Measurements from ENCODE around the gene EIF2B5. TPM values are rescaled to one million over a fixed set of nuclear protein-coding genes. Genes with fewer than 3 reads are reported as not detected.

Gene EIF2B5
- 27.0 and 27.2 TPM in 2 replicates for total RNA-seq

DNA sequence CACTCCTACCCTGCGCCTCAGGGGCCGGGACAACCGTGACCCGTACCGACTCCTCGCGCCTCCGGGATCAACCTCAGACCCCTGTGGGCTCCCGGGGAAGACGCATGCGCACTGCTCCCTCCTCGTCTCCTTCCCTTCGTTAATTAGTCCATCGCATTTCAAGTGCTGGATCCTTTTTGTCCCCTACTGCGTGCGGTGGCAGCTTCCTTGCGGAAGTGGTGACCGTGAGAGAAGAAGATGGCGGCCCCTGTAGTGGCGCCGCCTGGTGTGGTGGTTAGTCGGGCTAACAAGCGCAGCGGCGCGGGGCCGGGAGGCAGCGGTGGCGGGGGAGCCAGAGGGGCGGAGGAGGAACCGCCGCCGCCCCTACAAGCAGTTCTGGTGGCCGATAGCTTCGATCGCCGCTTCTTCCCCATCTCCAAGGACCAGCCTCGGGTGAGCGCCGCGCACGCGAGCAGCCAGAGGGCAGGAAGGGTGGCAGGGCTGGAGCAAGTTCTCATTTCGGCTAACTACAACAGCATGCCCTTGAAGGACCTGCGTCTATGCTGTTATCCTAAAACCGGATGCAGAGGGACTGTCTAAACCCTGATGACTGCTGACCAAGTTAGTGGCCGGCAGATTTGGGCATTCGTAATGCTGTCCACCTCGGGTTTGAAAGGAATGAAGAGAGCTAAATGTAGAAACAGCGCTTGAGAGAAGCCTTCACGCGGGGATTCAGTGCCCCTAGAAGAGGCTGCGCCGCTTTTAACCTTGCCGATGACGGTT, at the start of gene EIF2B5:
Gene EIF2B5 (plus strand): TSS at position 210 of the 762 bp plus-strand sequence. CDS start 28 bp downstream, at position 238.

DNA sequence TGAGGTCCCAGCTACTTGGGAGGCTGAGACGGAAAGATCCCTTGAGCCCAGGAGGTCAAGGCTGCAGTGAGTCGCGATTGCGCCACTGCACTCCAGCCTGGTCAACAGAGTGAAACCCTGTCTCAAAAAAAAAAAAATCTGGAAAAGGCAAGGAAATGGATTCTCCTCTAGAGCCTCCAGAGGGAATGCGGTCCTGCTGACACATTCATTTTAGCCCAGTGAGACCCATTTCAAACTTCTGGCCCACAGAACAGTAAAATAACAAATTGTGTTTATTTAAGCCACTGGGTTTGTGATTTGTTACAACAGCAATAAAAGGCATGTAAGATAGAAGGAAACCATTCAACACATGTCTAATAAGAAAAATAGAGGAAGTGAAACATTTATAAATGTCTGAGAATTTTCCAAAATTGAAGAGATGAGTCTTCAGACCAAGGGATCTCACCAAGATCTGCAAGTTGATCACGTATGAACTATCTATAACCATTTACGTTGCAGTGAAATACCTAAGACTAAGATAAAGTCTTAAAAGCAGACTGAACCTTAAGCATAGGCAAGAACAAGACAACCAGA, 38.3 kb upstream of the EIF2B5 start, which contains the start of gene HTR3E:
Gene HTR3E (plus strand): TSS at position 254 of the 573 bp plus-strand sequence. CDS start 466 bp downstream, outside the sequence.

DNA sequence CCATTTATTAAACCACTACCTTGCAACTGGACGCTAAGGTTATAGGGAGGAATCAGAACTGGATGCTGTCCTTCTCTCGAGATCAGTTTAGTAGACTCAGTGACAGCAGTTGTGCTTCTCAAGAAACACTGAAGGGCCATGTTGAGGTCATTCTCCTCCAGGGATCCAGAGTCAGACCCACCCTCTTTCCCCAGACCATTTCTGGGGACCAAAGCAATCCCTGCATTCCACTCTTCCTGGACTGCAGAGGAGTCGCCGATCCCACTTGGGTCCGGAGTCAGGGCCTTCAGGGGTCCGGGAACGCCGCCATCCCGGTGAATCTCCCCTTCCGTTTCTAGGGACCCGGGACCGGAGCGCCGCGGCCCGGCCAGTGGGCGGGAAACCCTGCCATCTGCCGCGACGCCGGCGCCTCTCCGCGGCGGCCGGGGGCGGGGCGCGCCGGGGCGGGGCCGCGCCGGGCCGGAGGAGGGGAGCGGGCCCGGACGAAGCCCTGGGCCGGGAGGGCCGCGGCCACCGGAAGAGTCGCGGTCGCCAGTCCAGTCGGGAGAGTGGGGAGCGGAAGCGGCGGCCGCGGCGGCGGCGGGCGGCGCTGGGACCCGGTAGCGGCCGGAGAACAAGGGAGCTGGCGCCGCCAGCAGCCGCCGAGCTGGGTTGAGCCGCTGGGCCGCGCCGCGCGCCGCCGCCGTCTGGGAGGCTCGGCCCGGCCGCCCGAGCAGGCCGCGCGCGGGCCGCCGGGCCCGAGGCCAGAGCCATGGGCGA, 19.9 kb downstream of the EIF2B5 start, which contains the start of gene DVL3:
Gene DVL3 (plus strand): TSS at position 493 of the 759 bp plus-strand sequence. CDS start 259 bp downstream, at position 752.

DNA sequence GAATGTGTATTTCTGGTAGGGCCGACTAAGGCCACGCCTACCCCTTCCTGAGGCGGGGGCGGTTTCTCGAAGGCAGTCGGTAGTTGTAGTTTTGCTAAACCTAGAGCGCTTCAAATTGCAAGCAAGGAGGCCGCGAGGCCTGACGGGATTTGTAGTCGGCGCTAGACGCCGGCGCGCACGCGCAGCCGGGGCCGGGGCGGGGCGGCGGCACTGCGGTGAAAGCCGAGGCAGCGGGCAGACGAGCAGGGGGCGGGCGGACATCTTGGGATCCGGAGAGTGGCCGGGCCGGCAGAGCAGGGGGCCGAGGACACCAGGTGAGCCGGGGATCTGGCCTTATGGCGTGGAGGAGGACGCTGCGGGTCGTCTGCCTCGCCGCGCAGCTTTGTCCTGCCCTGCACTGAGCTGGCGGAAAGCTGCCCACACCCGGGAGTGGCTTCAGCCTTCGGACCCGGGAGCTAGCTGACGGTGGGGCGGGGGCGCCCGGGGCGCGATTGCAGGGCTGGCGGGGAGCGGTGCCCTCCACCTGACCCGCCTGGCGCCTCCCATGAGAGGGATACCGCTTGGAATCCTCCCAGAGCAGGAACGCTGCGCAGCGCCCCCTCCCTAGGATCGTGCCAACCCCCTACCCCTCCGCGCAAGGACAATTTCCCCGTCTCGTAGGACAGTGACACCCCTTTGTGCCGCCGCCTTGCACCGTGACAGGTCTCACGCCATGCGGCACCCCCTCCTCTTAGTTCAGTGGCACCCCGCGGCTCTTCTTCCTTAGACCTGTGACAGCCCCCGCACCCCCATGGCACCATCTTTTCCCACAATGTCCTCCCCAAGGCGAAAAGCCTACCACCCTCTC, 39.7 kb downstream of the EIF2B5 start, which contains the start of gene AP2M1:
Gene AP2M1 (plus strand): TSS at position 210 of the 847 bp plus-strand sequence. CDS start 2,139 bp downstream, outside the sequence.

DNA sequence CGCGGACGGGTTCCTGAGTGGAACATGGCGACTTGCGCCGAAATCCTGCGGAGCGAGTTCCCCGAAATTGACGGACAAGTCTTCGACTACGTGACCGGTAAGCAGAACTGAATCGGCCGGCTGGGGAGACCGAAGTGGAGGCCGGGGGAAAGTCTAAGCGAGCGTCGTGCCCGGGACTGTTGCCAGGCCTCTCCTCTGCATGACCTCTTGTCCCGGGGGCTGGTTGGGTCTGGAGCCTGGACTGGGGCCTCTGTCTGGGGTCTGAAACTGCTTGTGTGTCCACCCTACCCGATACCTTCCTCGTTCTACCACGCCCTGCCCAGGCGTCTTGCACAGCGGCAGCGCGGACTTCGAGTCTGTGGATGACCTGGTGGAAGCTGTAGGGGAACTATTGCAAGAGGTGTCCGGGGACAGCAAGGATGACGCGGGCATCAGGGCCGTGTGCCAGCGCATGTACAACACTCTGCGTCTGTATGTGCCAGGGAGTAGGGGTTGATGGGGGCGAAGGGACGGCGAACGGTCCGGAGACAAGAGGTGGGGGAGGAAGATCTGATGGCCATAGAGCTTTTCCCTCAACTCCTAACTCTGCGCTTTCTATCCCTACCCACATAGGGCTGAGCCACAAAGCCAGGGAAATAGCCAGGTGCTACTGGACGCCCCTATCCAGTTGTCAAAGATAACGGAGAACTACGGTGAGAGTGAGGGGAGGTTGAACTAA, 51.2 kb downstream of the EIF2B5 start, which contains the start of gene ABCF3:
Gene ABCF3 (plus strand): TSS at position 16 of the 718 bp plus-strand sequence. CDS start 9 bp downstream, at position 25.

Other genes with a start within 250 kb of the EIF2B5 start
- 18.9 and 22.9 TPM in 2 replicates for gene ABCC5, start 117.5 kb upstream of the EIF2B5 start, total RNA-seq
- gene HTR3D, start 103.6 kb upstream of the EIF2B5 start, total RNA-seq = not detected in 2 replicates
- not detected in 2 replicates for gene HTR3C, start 82.3 kb upstream of the EIF2B5 start, total RNA-seq
- not detected in 2 replicates for gene HTR3E, start 38.3 kb upstream of the EIF2B5 start, total RNA-seq
- 45.7 and 57.3 TPM in 2 replicates for gene DVL3, start 20.0 kb downstream of the EIF2B5 start, total RNA-seq
- 363 and 399 TPM in 2 replicates for gene AP2M1, start 39.5 kb downstream of the EIF2B5 start, total RNA-seq
- gene ABCF3, start 50.8 kb downstream of the EIF2B5 start, total RNA-seq = 64.6 and 69.0 TPM in 2 replicates
- 0.03 and 0.52 TPM in 2 replicates for gene VWA5B2, start 94.2 kb downstream of the EIF2B5 start, total RNA-seq
- 43.6 and 51.5 TPM in 2 replicates for gene ALG3, start 113.6 kb downstream of the EIF2B5 start, total RNA-seq
- 2.2 and 2.9 TPM in 2 replicates for gene EEF1AKMT4, start 114.3 kb downstream of the EIF2B5 start, total RNA-seq
- 0.13 TPM in 2 replicates for gene CAMK2N2, start 126.2 kb downstream of the EIF2B5 start, total RNA-seq
- gene ECE2, start 140.7 kb downstream of the EIF2B5 start, total RNA-seq = 0.17 TPM in 1 of 2 replicates, not detected in the other
- gene PSMD2, start 163.9 kb downstream of the EIF2B5 start, total RNA-seq = 314 and 468 TPM in 2 replicates
- 496 and 598 TPM in 2 replicates for gene EIF4G1, start 179.2 kb downstream of the EIF2B5 start, total RNA-seq
- gene FAM131A, start 202.2 kb downstream of the EIF2B5 start, total RNA-seq = 26.5 and 44.6 TPM in 2 replicates
- gene CLCN2, start 226.2 kb downstream of the EIF2B5 start, total RNA-seq = 3.3 and 4.4 TPM in 2 replicates
- 54.1 and 55.5 TPM in 2 replicates for gene POLR2H, start 226.4 kb downstream of the EIF2B5 start, total RNA-seq
- gene THPO, start 242.8 kb downstream of the EIF2B5 start, total RNA-seq = 0.10 and 0.46 TPM in 2 replicates
- 1.5 and 10.9 TPM in 2 replicates for gene CHRD, start 244.7 kb downstream of the EIF2B5 start, total RNA-seq

Measured in smooth muscle cell of the pulmonary artery (primary cell).